Uterus (tissue), 4 donors: ENCODE results near the gene SLC30A3. TPM values are rescaled to one million over a fixed set of nuclear protein-coding genes. Genes with fewer than 3 reads are reported as not detected.
A peak's percentile ranks its signal among the peaks of the same experiment; 100 is the strongest.
"Not testable (repeated sequence)": the region's sequence is repeated elsewhere in the genome, so short reads cannot be mapped to it uniquely, and the experiment has no call there.

Experiments used
- DNase-seq, 2 donors: peaks; one replicate each; pipeline ENCODE4 v3.0.0-alpha.2; 2019 to 2020
- H3K27ac ChIP-seq, 2 donors: fragments of 200-600 bp; sonication (generic); 1 replicate in 1 of 2; 2 replicates in 1 of 2; pipeline ENCODE4 v1.5.1; 2016 to 2018
- H3K27me3 ChIP-seq, 2 donors: fragments of 200-600 bp; sonication (generic); one replicate each; pipeline ENCODE4 v1.5.1; 2018 to 2019; ENCODE audit warnings: control low read depth in 1 of 2
- H3K36me3 ChIP-seq, 2 donors: fragments of 200-600 bp; sonication (generic); one replicate each; pipeline ENCODE4 v1.5.1; 2019; ENCODE audit warnings: control low read depth in 1 of 2
- H3K4me1 ChIP-seq, 2 donors: fragments of 200-600 bp; sonication (generic); one replicate each; pipeline ENCODE4 v1.5.1; 2018 to 2019; ENCODE audit warnings: control low read depth in 1 of 2
- H3K4me3 ChIP-seq, 2 donors: fragments of 200-600 bp; sonication (generic); 1 replicate in 1 of 2; 2 replicates in 1 of 2; pipeline ENCODE4 v1.5.1; 2018 to 2019; ENCODE audit warnings: mild to moderate bottlenecking in 1 of 2
- H3K9me3 ChIP-seq, 2 donors: fragments of 200-600 bp; sonication (generic); one replicate each; pipeline ENCODE4 v1.5.1; 2019; ENCODE audit warnings: control low read depth in 1 of 2
- CTCF ChIP-seq, 4 experiments: fragments of 200-600 bp in 2 of 4; fragments of 450-650 bp in 2 of 4; sonication (generic) in 2 of 4; IDR thresholded peaks; one replicate each; pipeline ENCODE4 v1.5.1; 2016 to 2019; ENCODE audit warnings: antibody characterized with exemption in 4 of 4, mild to moderate bottlenecking in 2 of 4, moderate library complexity in 1 of 4
- POLR2A ChIP-seq, 2 donors: fragments of 450-650 bp; IDR thresholded peaks; one replicate each; pipeline ENCODE4 v1.6.1; 2016; ENCODE audit warnings: antibody characterized with exemption in 2 of 2, mild to moderate bottlenecking in 1 of 2, moderate library complexity in 1 of 2
- intact Hi-C: fragments of 100-400 bp; cut with DNase I; formaldehyde crosslinking; loops from one replicate; pipeline ENCODE4 v1.15.1; 2023; ENCODE audit warnings: low total_unique reads
- total RNA-seq, 4 donors: library from RNA; depleted of rRNA in 3 of 4; stranded (reverse); fragments of >200 nt in 3 of 4; gene quantifications; one replicate each; pipeline versions ENCODE4 v1.1.0 to v1.2.4, GENCODE V29; 2014 to 2023
- donor health status: DM: yes; HTN: yes; CAD: no.

Gene SLC30A3
- total RNA-seq, 4 donors from 2014 or later = 0.35 to 2.1 (median 0.88) TPM; not detected in 1

GRCh38 chr2:27270670-27271069 lies 7.8 kb upstream of the SLC30A3 start:
- DNase-seq = no peak
- H3K36me3 ChIP-seq = no peaks in the 10 kb centered on the region
- no peaks in the 10 kb centered on the region for H3K4me1 ChIP-seq
- intact Hi-C loops = no loop called here
- TF ChIP-seq POLR2A (IDR thresholded peaks at IDR 0.05) = no peak
- TF ChIP-seq CTCF (IDR thresholded peaks at IDR 0.05) = no peak
- no peak overlapping the region for H3K27ac ChIP-seq
- no peak overlapping the region for H3K4me3 ChIP-seq
- H3K27me3 ChIP-seq = no peaks in the 10 kb centered on the region
- H3K9me3 ChIP-seq = no peaks in the 10 kb centered on the region

- H3K9me3 ChIP-seq = no peaks in the 10 kb centered on the region
- H3K36me3 ChIP-seq = no peaks in the 10 kb centered on the region
- no peak overlapping the region for H3K4me3 ChIP-seq
- TF ChIP-seq CTCF (IDR thresholded peaks at IDR 0.05) (no peak), POLR2A (IDR thresholded peaks at IDR 0.05) (no peak)
- intact Hi-C loops = no loop called here
- H3K27ac ChIP-seq = no peak overlapping the region
- peaks cover 0 to 1% of the 10 kb centered on the region in 2 donors for H3K4me1 ChIP-seq
- no peak for DNase-seq
- no peaks in the 10 kb centered on the region for H3K27me3 ChIP-seq
These were observed 7.3 kb upstream of the SLC30A3 start for GRCh38 chr2:27270131-27270530.

GRCh38 chr2:27268296-27268695 lies 5.4 kb upstream of the SLC30A3 start:
- DNase-seq, H3K27ac ChIP-seq, intact Hi-C loops, H3K4me3 ChIP-seq, H3K36me3 ChIP-seq, H3K9me3 ChIP-seq, H3K27me3 ChIP-seq, H3K4me1 ChIP-seq: not testable (repeated sequence)

- Histone ChIP-seq H3K4me1 (peaks cover 0 to 23% of the 10 kb centered on the region in 2 donors), H3K27me3 (peaks cover 21 to 22% of the 10 kb centered on the region in 2 donors), H3K4me3 (no peak overlapping the region), H3K27ac (no peak overlapping the region), H3K36me3 (no peaks in the 10 kb centered on the region), H3K9me3 (no peaks in the 10 kb centered on the region)
- DNase-seq = no peak
- intact Hi-C loops = no loop called here
- TF ChIP-seq CTCF (IDR thresholded peaks at IDR 0.05) = no peak
- TF ChIP-seq POLR2A (IDR thresholded peaks at IDR 0.05) = no peak
These were observed 2.7 kb upstream of the SLC30A3 start for GRCh38 chr2:27265536-27265870.

- no peaks in the 10 kb centered on the region for H3K36me3 ChIP-seq
- intact Hi-C loops = no loop called here
- no peak overlapping the region for H3K27ac ChIP-seq
- no peaks in the 10 kb centered on the region for H3K9me3 ChIP-seq
- peaks cover 21 to 25% of the 10 kb centered on the region in 2 donors for H3K27me3 ChIP-seq
- TF ChIP-seq CTCF (IDR thresholded peaks at IDR 0.05) (peak; percentile 39 to 53 (median 52)), POLR2A (IDR thresholded peaks at IDR 0.05) (no peak)
- H3K4me1 ChIP-seq = peaks cover 0 to 23% of the 10 kb centered on the region in 2 donors
- peak overlapping the region; percentile 14 to 19 for H3K4me3 ChIP-seq
- DNase-seq = peak; percentile 51 to 53
These were observed 2.1 kb upstream of the SLC30A3 start for GRCh38 chr2:27264753-27265535.
